ENCODE results near the gene CD164L2.

The CD164L2 gene

DNA sequence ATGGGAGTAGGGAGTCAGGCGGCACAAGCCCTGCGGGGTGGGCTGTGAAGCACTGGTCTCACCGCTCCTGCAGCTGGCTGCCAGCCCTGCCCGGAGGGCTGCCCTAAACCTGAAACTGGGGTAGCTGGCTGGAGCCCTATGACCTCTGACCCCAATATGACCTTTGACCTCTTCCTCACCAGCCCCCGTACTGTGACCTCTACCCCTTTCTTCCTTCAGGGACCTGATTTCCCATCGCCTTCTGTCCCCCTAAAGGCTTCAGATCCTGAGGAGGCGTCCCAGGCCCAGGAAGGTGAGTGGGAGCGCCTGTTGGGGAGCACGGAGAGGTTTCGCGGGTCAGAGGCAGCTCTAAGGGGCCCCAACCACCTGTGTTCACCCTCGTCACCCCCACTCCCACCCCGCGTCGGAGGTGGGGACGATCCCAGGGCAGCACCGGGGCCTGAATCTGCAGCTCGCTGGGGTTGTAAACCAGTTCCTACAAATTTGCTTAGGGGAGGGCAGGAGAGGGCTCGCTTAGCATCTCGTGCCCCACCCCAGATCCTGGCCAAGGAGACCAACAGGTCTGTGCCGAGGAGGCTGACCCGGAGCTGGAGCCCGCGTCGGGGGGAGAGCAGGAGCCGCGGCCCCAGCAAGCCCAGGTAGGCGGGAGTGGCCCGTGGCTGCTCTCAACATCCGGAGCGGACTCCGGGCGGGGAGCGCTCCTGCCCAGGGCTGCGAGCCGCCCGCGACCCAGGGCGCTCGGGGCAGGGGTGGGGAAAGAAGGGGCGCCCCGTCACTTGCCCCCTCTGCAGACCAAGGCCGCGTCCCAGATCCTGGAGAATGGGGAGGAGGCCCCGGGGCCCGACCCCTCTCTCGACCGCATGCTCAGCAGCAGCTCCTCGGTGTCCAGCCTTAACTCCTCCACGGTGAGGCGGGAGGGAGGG lies 34.0 kb downstream of the CD164L2 start (continued):
- TF ChIP-seq ZNF394 (tag by site-specific recombination; IDR thresholded peaks at IDR 0.05; ENCODE audit: borderline replicate concordance) = no peak
- no peak for TF ChIP-seq ZNF221 (tag by site-specific recombination; IDR thresholded peaks at IDR 0.05; ENCODE audit: borderline replicate concordance)
- TF ChIP-seq ZNF654 (tag by site-specific recombination; IDR thresholded peaks at IDR 0.05; ENCODE audit: low read depth) = no peak
- TF ChIP-seq, protein P1, sequence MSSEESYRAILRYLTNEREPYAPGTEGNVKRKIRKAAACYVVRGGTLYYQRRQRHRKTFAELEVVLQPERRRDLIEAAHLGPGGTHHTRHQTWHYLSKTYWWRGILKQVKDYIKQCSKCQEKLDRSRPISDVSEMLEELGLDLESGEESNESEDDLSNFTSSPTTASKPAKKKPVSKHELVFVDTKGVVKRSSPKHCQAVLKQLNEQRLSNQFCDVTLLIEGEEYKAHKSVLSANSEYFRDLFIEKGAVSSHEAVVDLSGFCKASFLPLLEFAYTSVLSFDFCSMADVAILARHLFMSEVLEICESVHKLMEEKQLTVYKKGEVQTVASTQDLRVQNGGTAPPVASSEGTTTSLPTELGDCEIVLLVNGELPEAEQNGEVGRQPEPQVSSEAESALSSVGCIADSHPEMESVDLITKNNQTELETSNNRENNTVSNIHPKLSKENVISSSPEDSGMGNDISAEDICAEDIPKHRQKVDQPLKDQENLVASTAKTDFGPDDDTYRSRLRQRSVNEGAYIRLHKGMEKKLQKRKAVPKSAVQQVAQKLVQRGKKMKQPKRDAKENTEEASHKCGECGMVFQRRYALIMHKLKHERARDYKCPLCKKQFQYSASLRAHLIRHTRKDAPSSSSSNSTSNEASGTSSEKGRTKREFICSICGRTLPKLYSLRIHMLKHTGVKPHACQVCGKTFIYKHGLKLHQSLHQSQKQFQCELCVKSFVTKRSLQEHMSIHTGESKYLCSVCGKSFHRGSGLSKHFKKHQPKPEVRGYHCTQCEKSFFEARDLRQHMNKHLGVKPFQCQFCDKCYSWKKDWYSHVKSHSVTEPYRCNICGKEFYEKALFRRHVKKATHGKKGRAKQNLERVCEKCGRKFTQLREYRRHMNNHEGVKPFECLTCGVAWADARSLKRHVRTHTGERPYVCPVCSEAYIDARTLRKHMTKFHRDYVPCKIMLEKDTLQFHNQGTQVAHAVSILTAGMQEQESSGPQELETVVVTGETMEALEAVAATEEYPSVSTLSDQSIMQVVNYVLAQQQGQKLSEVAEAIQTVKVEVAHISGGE (tag by site-specific recombination; conservative IDR thresholded peaks at IDR 0.05; ENCODE audit: low read depth) = no peak
- TF ChIP-seq, protein P2, sequence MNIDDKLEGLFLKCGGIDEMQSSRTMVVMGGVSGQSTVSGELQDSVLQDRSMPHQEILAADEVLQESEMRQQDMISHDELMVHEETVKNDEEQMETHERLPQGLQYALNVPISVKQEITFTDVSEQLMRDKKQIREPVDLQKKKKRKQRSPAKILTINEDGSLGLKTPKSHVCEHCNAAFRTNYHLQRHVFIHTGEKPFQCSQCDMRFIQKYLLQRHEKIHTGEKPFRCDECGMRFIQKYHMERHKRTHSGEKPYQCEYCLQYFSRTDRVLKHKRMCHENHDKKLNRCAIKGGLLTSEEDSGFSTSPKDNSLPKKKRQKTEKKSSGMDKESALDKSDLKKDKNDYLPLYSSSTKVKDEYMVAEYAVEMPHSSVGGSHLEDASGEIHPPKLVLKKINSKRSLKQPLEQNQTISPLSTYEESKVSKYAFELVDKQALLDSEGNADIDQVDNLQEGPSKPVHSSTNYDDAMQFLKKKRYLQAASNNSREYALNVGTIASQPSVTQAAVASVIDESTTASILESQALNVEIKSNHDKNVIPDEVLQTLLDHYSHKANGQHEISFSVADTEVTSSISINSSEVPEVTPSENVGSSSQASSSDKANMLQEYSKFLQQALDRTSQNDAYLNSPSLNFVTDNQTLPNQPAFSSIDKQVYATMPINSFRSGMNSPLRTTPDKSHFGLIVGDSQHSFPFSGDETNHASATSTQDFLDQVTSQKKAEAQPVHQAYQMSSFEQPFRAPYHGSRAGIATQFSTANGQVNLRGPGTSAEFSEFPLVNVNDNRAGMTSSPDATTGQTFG (tag by site-specific recombination; IDR thresholded peaks at IDR 0.05; ENCODE audit: borderline replicate concordance) = no peak
- no peak for TF ChIP-seq TRIM28 (IDR thresholded peaks at IDR 0.05; ENCODE audit: borderline replicate concordance, low read length)
- TF ChIP-seq, protein P3, sequence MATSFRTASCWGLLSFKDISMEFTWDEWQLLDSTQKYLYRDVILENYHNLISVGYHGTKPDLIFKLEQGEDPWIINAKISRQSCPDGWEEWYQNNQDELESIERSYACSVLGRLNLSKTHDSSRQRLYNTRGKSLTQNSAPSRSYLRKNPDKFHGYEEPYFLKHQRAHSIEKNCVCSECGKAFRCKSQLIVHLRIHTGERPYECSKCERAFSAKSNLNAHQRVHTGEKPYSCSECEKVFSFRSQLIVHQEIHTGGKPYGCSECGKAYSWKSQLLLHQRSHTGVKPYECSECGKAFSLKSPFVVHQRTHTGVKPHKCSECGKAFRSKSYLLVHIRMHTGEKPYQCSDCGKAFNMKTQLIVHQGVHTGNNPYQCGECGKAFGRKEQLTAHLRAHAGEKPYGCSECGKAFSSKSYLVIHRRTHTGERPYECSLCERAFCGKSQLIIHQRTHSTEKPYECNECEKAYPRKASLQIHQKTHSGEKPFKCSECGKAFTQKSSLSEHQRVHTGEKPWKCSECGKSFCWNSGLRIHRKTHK (tag by site-specific recombination; IDR thresholded peaks at IDR 0.05) = no peak
- TF ChIP-seq, protein P4, sequence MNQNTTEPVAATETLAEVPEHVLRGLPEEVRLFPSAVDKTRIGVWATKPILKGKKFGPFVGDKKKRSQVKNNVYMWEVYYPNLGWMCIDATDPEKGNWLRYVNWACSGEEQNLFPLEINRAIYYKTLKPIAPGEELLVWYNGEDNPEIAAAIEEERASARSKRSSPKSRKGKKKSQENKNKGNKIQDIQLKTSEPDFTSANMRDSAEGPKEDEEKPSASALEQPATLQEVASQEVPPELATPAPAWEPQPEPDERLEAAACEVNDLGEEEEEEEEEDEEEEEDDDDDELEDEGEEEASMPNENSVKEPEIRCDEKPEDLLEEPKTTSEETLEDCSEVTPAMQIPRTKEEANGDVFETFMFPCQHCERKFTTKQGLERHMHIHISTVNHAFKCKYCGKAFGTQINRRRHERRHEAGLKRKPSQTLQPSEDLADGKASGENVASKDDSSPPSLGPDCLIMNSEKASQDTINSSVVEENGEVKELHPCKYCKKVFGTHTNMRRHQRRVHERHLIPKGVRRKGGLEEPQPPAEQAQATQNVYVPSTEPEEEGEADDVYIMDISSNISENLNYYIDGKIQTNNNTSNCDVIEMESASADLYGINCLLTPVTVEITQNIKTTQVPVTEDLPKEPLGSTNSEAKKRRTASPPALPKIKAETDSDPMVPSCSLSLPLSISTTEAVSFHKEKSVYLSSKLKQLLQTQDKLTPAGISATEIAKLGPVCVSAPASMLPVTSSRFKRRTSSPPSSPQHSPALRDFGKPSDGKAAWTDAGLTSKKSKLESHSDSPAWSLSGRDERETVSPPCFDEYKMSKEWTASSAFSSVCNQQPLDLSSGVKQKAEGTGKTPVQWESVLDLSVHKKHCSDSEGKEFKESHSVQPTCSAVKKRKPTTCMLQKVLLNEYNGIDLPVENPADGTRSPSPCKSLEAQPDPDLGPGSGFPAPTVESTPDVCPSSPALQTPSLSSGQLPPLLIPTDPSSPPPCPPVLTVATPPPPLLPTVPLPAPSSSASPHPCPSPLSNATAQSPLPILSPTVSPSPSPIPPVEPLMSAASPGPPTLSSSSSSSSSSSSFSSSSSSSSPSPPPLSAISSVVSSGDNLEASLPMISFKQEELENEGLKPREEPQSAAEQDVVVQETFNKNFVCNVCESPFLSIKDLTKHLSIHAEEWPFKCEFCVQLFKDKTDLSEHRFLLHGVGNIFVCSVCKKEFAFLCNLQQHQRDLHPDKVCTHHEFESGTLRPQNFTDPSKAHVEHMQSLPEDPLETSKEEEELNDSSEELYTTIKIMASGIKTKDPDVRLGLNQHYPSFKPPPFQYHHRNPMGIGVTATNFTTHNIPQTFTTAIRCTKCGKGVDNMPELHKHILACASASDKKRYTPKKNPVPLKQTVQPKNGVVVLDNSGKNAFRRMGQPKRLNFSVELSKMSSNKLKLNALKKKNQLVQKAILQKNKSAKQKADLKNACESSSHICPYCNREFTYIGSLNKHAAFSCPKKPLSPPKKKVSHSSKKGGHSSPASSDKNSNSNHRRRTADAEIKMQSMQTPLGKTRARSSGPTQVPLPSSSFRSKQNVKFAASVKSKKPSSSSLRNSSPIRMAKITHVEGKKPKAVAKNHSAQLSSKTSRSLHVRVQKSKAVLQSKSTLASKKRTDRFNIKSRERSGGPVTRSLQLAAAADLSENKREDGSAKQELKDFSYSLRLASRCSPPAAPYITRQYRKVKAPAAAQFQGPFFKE (tag by site-specific recombination; IDR thresholded peaks at IDR 0.05; ENCODE audit: borderline replicate concordance) = no peak
- TF ChIP-seq, protein P5, sequence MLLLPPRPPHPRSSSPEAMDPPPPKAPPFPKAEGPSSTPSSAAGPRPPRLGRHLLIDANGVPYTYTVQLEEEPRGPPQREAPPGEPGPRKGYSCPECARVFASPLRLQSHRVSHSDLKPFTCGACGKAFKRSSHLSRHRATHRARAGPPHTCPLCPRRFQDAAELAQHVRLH (tag by site-specific recombination; IDR thresholded peaks at IDR 0.05) = no peak
- TF ChIP-seq ZNF324 (tag by site-specific recombination; IDR thresholded peaks at IDR 0.05) = no peak
- no peak for TF ChIP-seq ZNF658 (tag by site-specific recombination; IDR thresholded peaks at IDR 0.05)
- no peak for TF ChIP-seq HOXA7 (CRISPR knock-in tag; IDR thresholded peaks at IDR 0.05; ENCODE audit: borderline replicate concordance)
- peak; percentile 53 for TF ChIP-seq ZFHX2 (tag by site-specific recombination; conservative IDR thresholded peaks at IDR 0.05)
- TF ChIP-seq ZNF785 (tag by site-specific recombination; IDR thresholded peaks at IDR 0.05) = no peak
- TF ChIP-seq ZNF114 (tag by site-specific recombination; IDR thresholded peaks at IDR 0.05) = no peak
- no peak for TF ChIP-seq ZNF623 (tag by site-specific recombination; IDR thresholded peaks at IDR 0.05)
- TF ChIP-seq KLF8 (tag by site-specific recombination; IDR thresholded peaks at IDR 0.05) = peak; percentile 68; the same call in 1 of the 2 replicates
- no peak for TF ChIP-seq OVOL3 (tag by site-specific recombination; IDR thresholded peaks at IDR 0.05)
- no peak for TF ChIP-seq PRDM1 (tag by site-specific recombination; IDR thresholded peaks at IDR 0.05)
- TF ChIP-seq GLIS1 (tag by site-specific recombination; IDR thresholded peaks at IDR 0.05) = peak; percentile 71
- no peak for TF ChIP-seq ZNF214 (tag by site-specific recombination; IDR thresholded peaks at IDR 0.05; ENCODE audit: borderline replicate concordance)
- no peak for TF ChIP-seq ZNF433 (tag by site-specific recombination; IDR thresholded peaks at IDR 0.05; ENCODE audit: low read depth)

Measured in HEK293 (cell line).